Tibial nerve (tissue), 4 donors: ENCODE results near the gene NPIPB12. TPM values are rescaled to one million over a fixed set of nuclear protein-coding genes. Genes with fewer than 3 reads are reported as not detected.
"Not testable (repeated sequence)": the region's sequence is repeated elsewhere in the genome, so short reads cannot be mapped to it uniquely, and the experiment has no call there.

Experiments
- DNase-seq, 2 donors: peaks; one replicate each; pipeline ENCODE4 v3.0.0-alpha.2; 2019; ENCODE audit warnings: low spot score in 2 of 2
- H3K27ac ChIP-seq, 4 donors: fragments of 200-600 bp; sonication (generic) in 3 of 4; one replicate each; pipeline ENCODE4 v1.5.1; 2017 to 2019; ENCODE audit warnings: mild to moderate bottlenecking in 1 of 4
- H3K27me3 ChIP-seq, 2 donors: fragments of 200-600 bp; sonication (generic) in 1 of 2; one replicate each; pipeline versions ENCODE4 v1.5.1 to v1.6.0; 2017 to 2019
- H3K36me3 ChIP-seq, 3 donors: fragments of 200-600 bp; sonication (generic); one replicate each; pipeline ENCODE4 v1.5.1; 2018 to 2019
- H3K4me1 ChIP-seq, 4 donors: fragments of 200-600 bp; sonication (generic) in 3 of 4; one replicate each; pipeline ENCODE4 v1.5.1; 2017 to 2019
- H3K4me3 ChIP-seq, 4 donors: fragments of 200-600 bp; sonication (generic) in 3 of 4; one replicate each; pipeline ENCODE4 v1.5.1; 2017 to 2019; ENCODE audit warnings: mild to moderate bottlenecking in 1 of 4, moderate library complexity in 1 of 4
- H3K9me3 ChIP-seq, 4 donors: fragments of 200-600 bp; sonication (generic) in 3 of 4; one replicate each; pipeline ENCODE4 v1.5.1; 2017 to 2019
- WGBS, 2 donors: methylation state at CpG; one replicate each; pipeline ENCODE4 v1.1.5; 2018; 5-methylcytosine and 5-hydroxymethylcytosine counted together
- total RNA-seq, 4 donors: library from RNA; depleted of rRNA; stranded (reverse); fragments of >200 nt; gene quantifications; one replicate each; pipeline ENCODE4 v1.1.0, GENCODE V29; 2016

Gene NPIPB12
- 100 to 1,000 TPM in 3 of 4 donors, 10 to 100 TPM in 1; 62.6 to 164 (median 107) TPM for total RNA-seq

DNA sequence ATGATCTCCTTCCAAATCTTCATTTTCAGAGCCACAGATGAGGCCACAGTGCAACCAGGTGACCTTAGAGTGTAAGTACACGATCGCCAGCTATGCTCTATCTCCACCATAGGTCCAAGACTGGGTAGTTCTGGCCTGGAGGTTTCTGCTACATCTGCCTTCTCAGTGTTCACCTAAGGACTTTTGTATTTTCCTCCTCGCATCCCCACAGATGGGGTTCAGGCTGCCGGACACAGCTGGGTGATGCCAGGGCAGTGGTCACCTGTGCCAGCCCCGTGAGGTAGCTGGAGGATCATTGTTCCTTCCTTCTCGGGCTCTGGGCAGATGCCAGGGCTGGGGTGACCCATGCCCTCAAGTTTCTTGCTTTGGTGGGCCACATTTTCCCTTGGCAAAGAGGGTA, at the start of gene NPIPB12:
NPIPB12 (minus strand) TSS at position 101 of the 400 bp plus-strand sequence.
- not testable (repeated sequence) for H3K4me1 ChIP-seq, H3K9me3 ChIP-seq, DNase-seq, H3K27ac ChIP-seq, H3K27me3 ChIP-seq, H3K36me3 ChIP-seq, H3K4me3 ChIP-seq
- WGBS, 2 donors = no CpG with 5 or more reads among the region's 6 CpGs

DNA sequence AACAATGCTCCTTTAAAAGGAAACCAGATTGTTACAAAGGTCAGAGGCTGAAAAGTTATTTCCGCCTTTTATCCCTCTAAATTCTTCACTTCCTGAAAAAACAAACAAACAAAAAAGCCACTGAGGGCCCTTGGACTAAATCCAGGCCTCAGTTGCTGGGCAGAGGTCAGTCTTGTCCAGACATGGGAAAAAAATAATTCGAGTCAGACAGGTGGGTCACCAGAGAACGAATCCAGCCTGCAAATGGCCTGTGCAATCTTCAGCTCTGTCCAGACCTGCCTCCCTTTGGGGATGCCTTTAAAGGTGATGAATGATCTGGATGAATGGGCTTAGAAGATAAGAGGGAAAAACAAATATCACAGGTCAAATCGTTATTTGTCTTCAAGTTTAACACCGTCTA, 15.3 kb upstream of the NPIPB12 start:
- WGBS, 2 donors = 38% methylated on average over 2 of the region's 5 CpGs; no CpG with 5 or more reads in 1 of the 2 donors
- H3K36me3 ChIP-seq = not testable (repeated sequence)

DNA sequence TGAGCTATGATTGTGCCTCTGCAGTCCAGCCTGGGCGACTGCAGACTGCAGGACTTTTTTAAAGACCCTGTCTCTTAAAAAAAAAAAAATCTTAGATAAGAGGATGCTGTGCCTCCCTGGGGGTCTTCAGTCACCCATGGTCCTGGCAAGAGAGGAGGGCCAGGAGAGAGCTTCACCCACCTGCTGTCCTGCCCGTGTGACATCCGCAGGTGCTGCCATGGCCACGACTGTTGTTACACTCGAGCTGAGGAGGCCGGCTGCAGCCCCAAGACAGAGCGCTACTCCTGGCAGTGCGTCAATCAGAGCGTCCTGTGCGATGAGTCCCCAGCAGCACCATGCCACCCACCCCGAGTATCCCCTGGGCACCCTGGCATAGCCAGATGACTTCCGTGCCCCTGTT, 23.9 kb downstream of the NPIPB12 start:
- not testable (repeated sequence) for H3K27me3 ChIP-seq, H3K36me3 ChIP-seq, H3K27ac ChIP-seq, H3K4me1 ChIP-seq, DNase-seq, H3K4me3 ChIP-seq, H3K9me3 ChIP-seq
- 82 to 84% methylated on average over 6 to 7 of the region's 12 CpGs for WGBS, 2 donors

More for the DNA sequence above, 15.3 kb upstream of the NPIPB12 start:
- not testable (repeated sequence) for H3K27ac ChIP-seq, H3K27me3 ChIP-seq, H3K9me3 ChIP-seq, DNase-seq, H3K4me3 ChIP-seq, H3K4me1 ChIP-seq

DNA sequence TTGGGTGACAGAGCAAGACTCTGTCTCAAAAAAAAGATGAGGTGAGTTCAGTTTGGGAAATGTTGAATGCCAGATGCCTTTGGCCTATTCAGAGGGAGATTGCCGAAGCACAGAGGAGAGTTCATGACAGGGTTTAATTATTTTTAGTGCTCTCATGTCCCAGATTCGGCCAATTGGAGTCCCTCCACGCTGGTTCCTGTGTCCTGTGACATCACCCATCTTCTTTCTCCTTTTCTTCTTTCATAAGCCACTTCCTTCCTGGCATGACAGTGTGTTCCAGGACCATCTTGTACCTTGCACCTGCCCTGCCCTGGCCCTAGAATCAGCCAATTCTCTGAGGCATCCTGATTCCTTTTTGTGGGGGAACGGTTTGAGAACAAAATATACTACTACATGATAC, 34.1 kb downstream of the NPIPB12 start:
- H3K9me3 ChIP-seq, DNase-seq, H3K4me3 ChIP-seq, H3K4me1 ChIP-seq, H3K36me3 ChIP-seq, H3K27me3 ChIP-seq, H3K27ac ChIP-seq: not testable (repeated sequence)
- no CpG with 5 or more reads among the region's 4 CpGs for WGBS, 2 donors

DNA sequence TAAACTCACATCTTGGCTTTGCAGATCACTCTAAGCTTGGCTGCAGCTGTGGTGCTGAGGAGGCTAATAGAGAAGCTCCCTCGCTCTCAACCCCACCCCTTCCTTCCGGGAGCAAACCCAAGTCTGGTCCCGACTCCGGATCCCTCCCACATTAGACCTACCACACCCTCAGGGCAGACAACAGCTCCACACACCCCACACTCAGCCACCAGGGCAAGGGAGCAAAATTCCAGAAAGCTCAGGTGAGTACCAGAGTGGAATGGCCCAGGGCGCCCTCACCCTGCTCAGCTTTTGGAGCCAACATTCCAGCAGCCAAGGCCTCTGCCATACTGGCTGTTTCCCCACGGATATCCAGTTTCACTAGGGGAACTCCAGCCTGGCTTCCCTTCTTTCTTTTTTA, 36.5 kb downstream of the NPIPB12 start:
- H3K9me3 ChIP-seq, H3K4me1 ChIP-seq, H3K36me3 ChIP-seq, H3K27me3 ChIP-seq: not testable (repeated sequence)
- DNase-seq = peak; percentile 53 to 73
- Histone ChIP-seq H3K4me3 (peak overlapping the region in 1 of 4 donors; percentile 29), H3K27ac (peak overlapping the region in 1 of 4 donors; percentile 56)
- 14 to 20% methylated on average over 4 to 6 of the region's 6 CpGs for WGBS, 2 donors

DNA sequence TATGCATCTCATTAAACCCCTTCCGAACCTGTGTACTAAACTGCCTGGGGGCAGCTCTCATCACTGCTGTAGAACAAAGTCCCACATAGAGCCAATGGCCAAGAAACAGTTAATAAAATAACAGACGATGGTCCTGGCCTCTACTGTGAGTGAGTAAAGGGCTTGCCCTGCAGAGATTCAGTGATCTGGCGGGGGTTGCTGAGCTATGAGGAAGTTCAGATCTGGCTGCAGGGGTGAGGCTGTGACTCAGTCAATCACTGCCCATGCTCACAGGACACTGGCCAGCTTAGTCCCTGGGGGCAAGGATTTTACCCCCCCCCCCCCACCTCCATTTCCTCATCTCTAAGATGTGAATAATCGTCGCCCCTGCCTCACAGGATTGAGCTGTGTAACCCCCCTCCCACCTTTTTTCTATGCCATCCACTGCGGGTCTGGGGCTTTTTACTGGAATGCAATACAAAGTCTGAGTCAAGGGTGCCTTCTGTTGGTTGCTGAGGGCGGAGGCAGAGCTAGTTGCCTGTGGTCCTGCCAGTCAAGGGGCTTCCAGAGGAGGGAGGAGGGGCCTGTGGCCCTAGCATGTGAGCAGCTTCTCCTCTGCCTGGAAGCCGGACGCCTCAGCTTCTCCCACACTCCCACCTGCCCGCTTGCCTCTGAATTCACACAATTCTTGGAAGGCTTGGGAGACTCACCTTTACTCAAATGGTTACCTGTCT, 38.4 kb downstream of the NPIPB12 start:
- not testable (repeated sequence) for H3K27ac ChIP-seq, H3K4me1 ChIP-seq, H3K4me3 ChIP-seq, H3K36me3 ChIP-seq, DNase-seq, H3K27me3 ChIP-seq, H3K9me3 ChIP-seq
- WGBS, 2 donors = no CpG with 5 or more reads among the region's 10 CpGs

DNA sequence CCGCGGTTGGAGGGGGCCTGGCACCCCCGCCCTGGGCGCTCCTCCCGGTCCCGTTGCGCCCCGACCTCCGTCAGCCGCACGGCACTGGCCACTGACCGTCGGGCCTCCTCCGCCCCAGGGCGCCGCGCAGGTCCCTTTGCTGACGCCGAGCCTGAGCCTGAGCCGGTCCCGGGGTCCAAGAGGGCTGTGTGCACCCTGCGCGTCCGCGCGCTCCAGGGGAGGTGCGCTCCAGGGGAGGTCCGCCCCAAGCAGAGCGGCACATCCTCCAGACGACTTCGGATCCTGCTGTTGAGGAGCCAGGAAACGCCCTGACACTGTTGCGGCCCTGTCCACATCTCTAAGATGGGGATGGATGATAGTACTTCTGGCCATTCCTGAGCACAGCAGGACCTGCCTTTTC, 39.3 kb downstream of the NPIPB12 start:
- H3K4me3 ChIP-seq, H3K27me3 ChIP-seq, H3K27ac ChIP-seq, H3K9me3 ChIP-seq, H3K4me1 ChIP-seq, H3K36me3 ChIP-seq, DNase-seq: not testable (repeated sequence)
- no CpG with 5 or more reads among the region's 33 CpGs for WGBS, 2 donors

DNA sequence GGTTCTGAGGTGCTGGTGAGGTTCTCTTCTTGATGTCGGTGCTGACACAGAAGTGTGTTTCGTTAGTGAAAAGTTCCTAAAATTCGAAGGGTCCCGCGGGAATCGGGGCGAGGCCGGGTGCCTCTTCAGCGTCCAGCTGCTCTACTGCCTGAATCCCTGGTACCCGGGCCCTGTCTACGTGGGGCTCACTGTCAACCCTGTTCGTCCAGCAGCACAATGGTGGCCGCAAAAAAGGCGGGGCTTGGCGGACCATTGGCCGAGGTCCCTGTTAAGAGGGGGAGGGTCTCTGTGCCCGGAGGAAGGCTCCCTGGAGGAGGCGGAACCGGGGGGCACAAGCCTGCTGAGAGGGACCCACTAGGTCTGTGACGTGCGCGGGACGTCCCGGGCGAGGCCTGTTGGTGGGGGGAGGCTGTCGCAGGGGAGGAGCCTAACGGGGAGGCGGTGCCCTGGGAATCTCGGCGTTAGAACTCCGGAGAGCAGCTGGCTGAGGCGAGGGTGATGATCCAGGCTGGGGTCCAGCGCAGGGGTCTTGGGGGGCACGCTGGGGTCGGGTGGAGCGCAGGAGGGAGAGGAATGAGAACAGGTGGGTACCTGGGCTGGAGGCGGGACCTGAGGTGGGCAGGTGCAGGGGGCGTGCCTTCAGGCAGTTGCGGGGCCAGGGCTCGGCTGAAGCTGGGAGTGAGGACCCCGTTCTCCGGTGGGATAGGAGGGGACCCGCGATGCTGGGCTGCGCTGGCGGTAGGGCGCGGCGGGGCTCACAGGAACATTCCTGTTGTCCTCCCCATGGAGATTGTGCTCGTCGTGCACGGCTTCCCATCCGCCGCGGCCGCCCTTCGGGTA, 40.0 kb downstream of the NPIPB12 start:
- H3K4me1 ChIP-seq, H3K36me3 ChIP-seq, H3K27me3 ChIP-seq, H3K9me3 ChIP-seq, DNase-seq, H3K27ac ChIP-seq, H3K4me3 ChIP-seq: not testable (repeated sequence)
- no CpG with 5 or more reads among the region's 57 CpGs for WGBS, 2 donors

DNA sequence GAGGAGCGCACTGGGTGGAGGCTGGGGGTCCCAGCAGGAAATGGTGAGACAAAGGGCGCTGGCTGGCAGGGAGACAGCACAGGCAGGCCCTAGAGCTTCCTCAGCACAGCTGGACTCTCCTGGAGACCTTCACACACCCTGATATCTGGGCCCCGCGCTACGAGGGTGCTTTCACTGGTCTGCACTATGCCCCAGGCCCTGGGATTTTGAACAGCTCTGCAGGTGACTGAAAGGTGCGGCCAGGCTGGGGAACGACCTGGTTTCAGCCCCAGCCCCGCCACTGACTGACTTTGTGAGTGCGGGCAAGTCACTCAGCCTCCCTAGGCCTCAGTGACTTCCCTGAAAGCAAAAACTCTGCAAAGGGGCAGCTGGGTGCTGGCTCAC, 45.6 kb downstream of the NPIPB12 start:
- not testable (repeated sequence) for H3K4me1 ChIP-seq

DNA sequence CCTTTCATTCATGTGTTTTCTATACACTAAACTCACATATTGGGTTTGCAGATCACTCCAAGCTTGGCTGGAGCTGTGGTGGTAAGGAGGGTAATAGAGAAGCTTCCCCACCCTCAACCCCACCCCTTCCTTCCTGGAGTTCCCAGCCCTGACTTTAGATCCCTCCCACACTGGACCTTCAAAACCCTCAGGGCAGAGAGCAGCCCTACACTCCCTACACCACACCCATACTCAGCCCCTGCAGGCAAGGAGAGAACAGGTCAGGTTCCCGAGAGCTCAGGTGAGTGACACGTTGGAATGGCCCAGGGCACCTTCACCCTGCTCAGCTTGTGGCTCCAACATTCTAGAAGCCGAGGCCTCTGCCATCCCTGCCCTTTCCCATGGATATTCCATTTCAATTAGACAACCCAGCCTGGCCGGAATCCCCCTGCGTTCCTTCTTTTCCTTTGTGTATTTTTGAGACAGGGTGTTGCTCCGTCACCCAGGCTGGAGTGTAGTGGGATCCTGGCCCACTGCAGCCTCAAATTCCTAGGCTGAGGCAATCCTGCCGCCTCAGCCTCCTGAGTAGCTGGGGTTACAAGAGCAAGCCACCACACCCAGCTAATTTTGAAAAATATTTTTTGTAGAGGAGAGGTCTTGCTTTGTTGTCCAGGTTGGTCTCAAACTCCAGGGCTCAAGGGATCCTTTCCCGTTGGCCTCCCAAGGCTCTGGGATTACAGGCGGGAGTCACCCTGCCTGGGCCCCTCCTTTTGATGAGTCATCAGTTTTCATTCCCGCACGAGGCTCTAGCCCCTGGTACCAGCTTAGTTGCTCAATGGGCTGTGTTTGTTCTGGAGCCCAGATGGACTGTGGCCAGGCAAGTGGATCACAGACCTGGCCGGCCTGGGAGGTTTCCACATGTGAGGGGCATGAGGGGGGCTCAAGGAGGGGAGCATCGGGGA, 46.2 kb downstream of the NPIPB12 start, which contains the start of gene SULT1A4:
SULT1A4 (plus strand) TSS at position 208 of the 941 bp plus-strand sequence. CDS start 1,473 bp downstream, outside the sequence.
- not testable (repeated sequence) for DNase-seq, H3K27me3 ChIP-seq, H3K27ac ChIP-seq, H3K4me3 ChIP-seq, H3K9me3 ChIP-seq, H3K4me1 ChIP-seq, H3K36me3 ChIP-seq
- WGBS, 2 donors = no CpG with 5 or more reads among the region's 13 CpGs

More for the DNA sequence above, 45.6 kb downstream of the NPIPB12 start:
- not testable (repeated sequence) for H3K36me3 ChIP-seq, DNase-seq, H3K27me3 ChIP-seq, H3K4me3 ChIP-seq, H3K9me3 ChIP-seq, H3K27ac ChIP-seq
- no CpG with 5 or more reads among the region's 9 CpGs for WGBS, 2 donors

DNA sequence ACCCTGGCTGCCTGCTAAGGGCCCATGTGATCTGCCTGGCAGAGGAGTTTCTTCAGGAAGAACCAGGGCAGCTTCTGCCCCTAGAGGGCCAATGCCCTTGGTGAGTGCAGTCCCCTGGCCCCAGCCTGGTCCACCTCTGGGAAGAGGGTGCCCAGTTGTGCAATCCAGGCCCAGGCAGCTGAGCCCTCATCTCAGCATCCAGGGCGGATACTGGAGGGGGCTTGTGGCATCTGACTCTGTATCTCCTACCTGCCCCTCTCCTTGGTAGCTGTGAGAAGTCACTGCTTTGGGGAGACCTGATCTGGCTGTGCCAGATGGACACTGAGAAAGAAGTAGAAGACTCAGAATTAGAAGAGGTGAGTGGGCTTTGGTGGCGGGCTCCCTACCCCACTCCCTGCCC, 48.5 kb downstream of the NPIPB12 start:
- not testable (repeated sequence) for H3K27me3 ChIP-seq, H3K4me1 ChIP-seq, H3K4me3 ChIP-seq, H3K9me3 ChIP-seq, H3K36me3 ChIP-seq, H3K27ac ChIP-seq
- 100% methylated on average over 1 of the region's 2 CpGs; no CpG with 5 or more reads in 1 of the 2 donors for WGBS, 2 donors
- peak in 1 of 2 donors; percentile 2 for DNase-seq

DNA sequence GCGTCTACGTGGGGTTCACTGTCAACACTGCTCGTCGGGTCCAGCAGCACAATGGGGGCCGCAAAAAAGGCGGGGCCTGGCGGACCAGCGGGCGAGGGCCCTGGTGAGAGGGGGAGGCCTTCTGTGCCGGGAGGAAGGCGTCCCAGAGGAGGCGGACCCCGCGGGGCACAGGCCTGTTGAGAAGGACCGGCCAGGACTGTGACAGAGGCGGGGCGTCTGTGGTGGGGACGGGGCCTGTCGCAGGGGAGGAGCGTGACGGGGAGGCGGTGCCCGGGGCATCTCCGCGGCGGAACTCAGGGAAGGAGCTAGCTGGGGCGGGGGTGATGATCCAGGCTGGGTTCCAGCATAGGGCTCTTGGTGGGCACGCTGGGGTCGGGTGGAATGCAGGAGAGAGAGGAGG, 51.4 kb downstream of the NPIPB12 start:
- H3K27me3 ChIP-seq, DNase-seq, H3K36me3 ChIP-seq, H3K4me1 ChIP-seq, H3K4me3 ChIP-seq, H3K27ac ChIP-seq, H3K9me3 ChIP-seq: not testable (repeated sequence)
- WGBS, 2 donors = no CpG with 5 or more reads among the region's 29 CpGs

DNA sequence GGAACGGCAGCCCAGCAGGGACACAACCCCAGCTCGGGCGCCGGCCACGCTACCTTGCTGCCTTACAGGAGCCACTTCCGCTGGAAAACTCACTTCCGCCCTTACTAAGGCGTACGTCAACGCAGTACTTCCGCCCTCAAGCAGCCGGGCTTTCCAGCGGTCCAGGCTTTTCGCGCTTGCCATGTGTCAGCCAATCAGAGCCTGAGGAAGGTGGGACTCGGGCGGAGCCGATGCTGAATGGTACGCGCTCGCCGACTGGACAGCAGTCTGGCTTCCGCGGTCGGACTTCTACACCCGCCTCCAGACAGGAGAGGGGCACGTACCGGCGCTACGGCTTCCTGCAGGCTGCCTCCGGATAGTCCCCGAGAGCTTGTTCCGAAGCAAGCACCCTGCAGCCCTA, 51.9 kb downstream of the NPIPB12 start, which contains the start of the genes BOLA2 and SLX1B:
BOLA2 (minus strand) TSS at position 83 of the 400 bp plus-strand sequence. CDS start 98 bp downstream, outside the sequence.
SLX1B (plus strand) TSS at position 265 of the 400 bp plus-strand sequence.
- not testable (repeated sequence) for H3K9me3 ChIP-seq, H3K4me3 ChIP-seq, H3K27ac ChIP-seq, H3K4me1 ChIP-seq, H3K36me3 ChIP-seq, DNase-seq, H3K27me3 ChIP-seq
- no CpG with 5 or more reads among the region's 33 CpGs for WGBS, 2 donors
